DOHH2 (cell line): ENCODE results near the gene DCP1A.

ENCODE experiments used
- H3F3A ChIP-seq: fragments of 200-600 bp; sonication (generic), shearing (Covaris generic); 2 replicates; pipeline ENCODE4 v1.6.0; 2016; ENCODE audit warnings: antibody characterized with exemption, mild to moderate bottlenecking; ENCODE audit not compliant: control insufficient read depth, insufficient read depth
- H3K27ac ChIP-seq: fragments of 200-600 bp; sonication (generic); 2 replicates; pipeline ENCODE4 v1.5.1; 2014; ENCODE audit warnings: low read depth, mild to moderate bottlenecking, low read length, moderate library complexity
- H3K27me3 ChIP-seq: fragments of 200-600 bp; sonication (generic); 2 replicates; pipeline ENCODE4 v1.6.1; 2014; ENCODE audit warnings: mild to moderate bottlenecking, low read length, mixed read lengths; ENCODE audit not compliant: control insufficient read depth
- H3K36me3 ChIP-seq: fragments of 200-600 bp; sonication (generic); 2 replicates; pipeline ENCODE4 v1.6.1; 2014; ENCODE audit warnings: mild to moderate bottlenecking, low read length, moderate library complexity, mixed read lengths; ENCODE audit not compliant: control insufficient read depth
- H3K4me1 ChIP-seq: fragments of 200-600 bp; sonication (generic); 2 replicates; pipeline ENCODE4 v1.6.1; 2014; ENCODE audit warnings: mild to moderate bottlenecking, low read length, mixed read lengths; ENCODE audit not compliant: control insufficient read depth
- H3K4me2 ChIP-seq: fragments of 200-600 bp; sonication (generic); 2 replicates; pipeline ENCODE4 v1.6.0; 2014; ENCODE audit warnings: mild to moderate bottlenecking, low read length, moderate library complexity
- H3K4me3 ChIP-seq: fragments of 200-600 bp; sonication (generic); 2 replicates; pipeline ENCODE4 v1.5.1; 2014; ENCODE audit warnings: mild to moderate bottlenecking, low read length, mixed read lengths
- H3K79me2 ChIP-seq: fragments of 200-600 bp; sonication (generic); 2 replicates; pipeline ENCODE4 v1.6.1; 2014; ENCODE audit warnings: mild to moderate bottlenecking, low read length, mixed read lengths; ENCODE audit not compliant: control insufficient read depth
- H3K9me2 ChIP-seq: fragments of 200-600 bp; sonication (generic); replicated peaks from 2 replicates; pipeline ENCODE4 v1.6.1; 2014; ENCODE audit warnings: mild to moderate bottlenecking, low read length, mixed read lengths; ENCODE audit not compliant: control insufficient read depth
- H3K9me3 ChIP-seq: fragments of 200-600 bp; sonication (generic); 2 replicates; pipeline ENCODE4 v1.6.1; 2014; ENCODE audit warnings: antibody characterized with exemption, low read length, mixed read lengths; ENCODE audit not compliant: control insufficient read depth, insufficient read depth
- H4K20me1 ChIP-seq: fragments of 200-600 bp; sonication (generic); 2 replicates; pipeline ENCODE4 v1.6.0; 2014; ENCODE audit warnings: low read depth, mild to moderate bottlenecking, antibody characterized with exemption, low read length, moderate library complexity; ENCODE audit not compliant: control insufficient read depth, insufficient read depth
- CTCF ChIP-seq: fragments of 200-600 bp; sonication (generic); IDR thresholded peaks from one replicate; pipeline ENCODE4 v1.5.1; 2014; ENCODE audit warnings: antibody characterized with exemption, mild to moderate bottlenecking, low read depth, low read length; ENCODE audit not compliant: poor library complexity, severe bottlenecking
- EZH2phosphoT487 ChIP-seq: fragments of 200-600 bp; sonication (generic); IDR thresholded peaks from 2 replicates; pipeline ENCODE4 v1.6.1; 2017; ENCODE audit warnings: borderline replicate concordance, mild to moderate bottlenecking, antibody characterized with exemption, low read length, moderate library complexity, mixed read lengths

DCP1A gene

GRCh38 chr3:53260286-53260785 is 87.0 kb downstream of the DCP1A start:
- Histone ChIP-seq H3K9me2 (no peaks in the 10 kb centered on the region), H3F3A (no peaks in the 10 kb centered on the region), H3K36me3 (peaks cover 4% of the 10 kb centered on the region), H3K27me3 (no peaks in the 10 kb centered on the region), H3K4me3 (no peak overlapping the region), H3K4me2 (no peak overlapping the region), H3K9me3 (no peaks in the 10 kb centered on the region), H3K27ac (no peak overlapping the region), H3K79me2 (peaks cover 8% of the 10 kb centered on the region), H4K20me1 (no peaks in the 10 kb centered on the region), H3K4me1 (peaks cover 16% of the 10 kb centered on the region)
- TF ChIP-seq EZH2phosphoT487 (no peak), CTCF (no peak)

DNA sequence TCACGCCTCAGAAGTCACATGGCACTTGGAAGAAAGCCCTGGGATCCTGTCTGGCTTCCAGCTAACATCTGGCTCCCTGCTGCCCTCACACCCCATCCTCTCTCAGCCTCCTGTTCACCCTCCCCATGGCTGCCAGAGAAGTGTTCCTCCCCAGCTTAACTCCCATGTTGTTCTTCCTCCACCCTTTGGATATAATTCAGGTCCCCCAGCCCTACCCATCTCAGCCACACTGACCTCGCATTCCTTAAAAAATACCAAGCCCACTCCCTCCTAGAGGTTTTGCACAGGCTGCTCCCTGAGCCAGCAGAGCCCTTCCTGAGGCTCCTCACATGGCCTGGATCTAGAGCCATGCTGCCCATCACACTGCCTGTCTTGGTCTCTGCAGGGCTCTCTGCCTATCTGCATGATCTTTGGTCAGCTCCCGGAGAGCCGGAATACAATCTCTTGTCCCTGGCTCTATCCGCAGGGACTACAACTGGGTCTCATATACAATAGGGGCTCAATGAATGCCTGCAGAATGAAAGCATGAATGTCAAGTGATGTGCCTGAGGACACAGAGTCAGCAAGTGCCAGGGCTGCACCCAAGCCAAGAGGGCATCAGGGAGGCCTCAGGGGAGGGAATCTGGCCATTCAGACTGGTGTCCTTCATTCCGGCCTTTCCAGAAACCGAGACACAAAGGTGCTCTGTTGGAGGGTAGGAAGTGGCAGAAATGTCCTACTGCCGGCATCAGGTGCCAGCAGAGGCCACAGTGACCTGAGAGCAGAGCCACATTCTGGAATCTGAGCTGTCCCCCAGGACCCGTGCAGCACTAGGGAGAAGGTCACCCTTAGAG is 87.7 kb downstream of the DCP1A start:
- H3K9me2 ChIP-seq = no peaks in the 10 kb centered on the region
- no peak overlapping the region for H3K4me3 ChIP-seq
- H3F3A ChIP-seq = no peaks in the 10 kb centered on the region
- peaks cover 5% of the 10 kb centered on the region; the same call in 1 of the 2 replicates for H4K20me1 ChIP-seq
- H3K36me3 ChIP-seq = peaks cover 11% of the 10 kb centered on the region
- peaks cover 15% of the 10 kb centered on the region for H3K79me2 ChIP-seq
- H3K27ac ChIP-seq = no peak overlapping the region
- no peaks in the 10 kb centered on the region for H3K9me3 ChIP-seq
- TF ChIP-seq CTCF = no peak
- no peak for TF ChIP-seq EZH2phosphoT487
- H3K27me3 ChIP-seq = no peaks in the 10 kb centered on the region
- peaks cover 16% of the 10 kb centered on the region for H3K4me1 ChIP-seq
- no peak overlapping the region for H3K4me2 ChIP-seq

DNA sequence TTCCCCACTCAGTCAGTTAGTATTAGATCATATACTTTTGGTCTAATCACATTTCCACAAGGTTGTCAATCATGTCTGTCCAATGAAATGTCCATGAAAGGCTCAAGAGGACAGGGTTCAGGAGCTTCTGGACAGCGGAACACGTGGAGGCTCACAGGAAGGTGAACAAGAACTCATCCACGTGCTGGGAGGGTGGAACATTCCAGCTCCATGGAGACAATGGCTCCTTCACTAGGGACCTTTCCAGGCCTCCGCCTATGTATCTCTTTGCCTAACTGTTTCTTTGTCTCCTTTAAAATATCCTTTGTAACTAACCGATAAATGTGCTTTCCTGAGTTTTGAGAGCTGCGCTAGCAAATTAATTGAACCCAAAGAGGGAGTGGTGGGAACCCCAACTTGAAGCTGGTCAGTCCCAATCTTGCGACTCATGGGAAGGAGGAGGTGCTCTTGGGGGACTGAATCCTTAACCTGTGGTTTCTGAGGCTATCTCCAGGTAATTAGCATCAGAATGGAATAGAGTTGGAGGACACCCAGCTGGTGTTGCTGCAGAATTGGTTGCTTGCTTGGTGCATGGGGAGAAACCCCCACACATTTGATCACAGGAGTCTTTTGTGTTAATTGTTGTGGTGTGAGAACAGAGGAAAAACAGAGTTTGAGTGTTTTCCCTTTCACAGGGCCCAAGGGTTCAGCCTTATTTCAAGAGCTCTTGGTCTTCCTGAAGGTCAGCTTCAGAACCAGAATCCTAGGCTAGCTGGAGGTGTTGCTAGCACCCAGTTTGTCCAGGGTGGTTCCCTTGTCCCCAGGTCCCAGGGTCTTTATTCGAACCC is 88.5 kb downstream of the DCP1A start:
- H3K9me2 ChIP-seq = no peaks in the 10 kb centered on the region
- peaks cover 20% of the 10 kb centered on the region for H3K36me3 ChIP-seq
- peaks cover 23% of the 10 kb centered on the region for H3K79me2 ChIP-seq
- no peak for TF ChIP-seq CTCF
- no peak for TF ChIP-seq EZH2phosphoT487
- no peak overlapping the region for H3K4me2 ChIP-seq
- H3F3A ChIP-seq = 0 out of 2 replicates have a peak, but pooled peaks cover 2% of the 10 kb centered on the region
- H4K20me1 ChIP-seq = peaks cover 14% of the 10 kb centered on the region
- H3K4me1 ChIP-seq = peaks cover 21% of the 10 kb centered on the region
- H3K27ac ChIP-seq = no peak overlapping the region
- no peaks in the 10 kb centered on the region for H3K27me3 ChIP-seq
- H3K4me3 ChIP-seq = no peak overlapping the region
- no peaks in the 10 kb centered on the region for H3K9me3 ChIP-seq
